ENCODE data around the gene RASSF4. TPM values are rescaled to one million over a fixed set of nuclear protein-coding genes. Genes with fewer than 3 reads are reported as not detected.

RASSF4 gene
- polyA plus RNA-seq, 1 donor (not counting 4 experiments of a cell fraction or from before 2014, with no cell fraction given) = 0.20 TPM

DNA sequence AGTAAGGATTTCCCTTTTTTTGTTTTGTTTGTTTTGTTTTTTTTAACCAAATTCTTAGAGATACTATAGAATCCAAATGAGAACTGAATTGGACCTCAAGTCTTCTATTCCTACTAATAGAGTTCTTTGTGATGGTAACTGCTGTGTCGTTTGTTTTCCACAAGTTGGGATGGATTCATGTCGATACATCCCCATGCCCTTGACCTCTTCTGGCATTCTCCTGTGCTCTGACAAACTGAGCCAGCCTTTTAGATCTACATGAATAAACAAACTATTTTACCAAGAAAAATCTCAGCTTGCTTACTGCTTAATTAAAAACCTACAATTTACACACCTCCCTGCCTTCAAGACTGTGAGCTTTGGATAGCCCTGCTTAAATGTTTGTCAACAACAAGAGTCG is 45.1 kb downstream of the RASSF4 start:
- dilution Hi-C loops (cut with MboI; ENCODE audit: extremely low pct_ligation_motif_present, low sequenced_read_pairs) = loop anchor here (25.0 kb wide), 1 partner anchor 233 kb away; no protein-coding TSS in a partner anchor
- Histone ChIP-seq H3K9me1 (ENCODE audit: control insufficient read depth, extremely low read depth, insufficient read depth, low read length) (no peaks in the 10 kb centered on the region), H3K9me3 (ENCODE audit: control insufficient read depth, low read depth, low read length) (no peaks in the 10 kb centered on the region), H3K27me3 (ENCODE audit: control insufficient read depth, extremely low read depth, insufficient read depth, low read length) (no peaks in the 10 kb centered on the region), H2AFZ (ENCODE audit: control insufficient read depth, low read length) (no peak overlapping the region), H3K4me2 (ENCODE audit: control insufficient read depth, extremely low read depth, insufficient read depth, low read depth, low read length) (no peak overlapping the region), H4K20me1 (ENCODE audit: control insufficient read depth, extremely low read depth, insufficient read depth, low read length) (no peaks in the 10 kb centered on the region), H3K27ac (ENCODE audit: control insufficient read depth, insufficient read depth, low read length) (no peak overlapping the region), H3K36me3 (ENCODE audit: control insufficient read depth in 2 of 2, extremely low read depth in 1 of 2, insufficient read depth in 2 of 2, low read length in 2 of 2) (peaks cover 4 to 12% of the 10 kb centered on the region in 2 experiments), H3K9ac (ENCODE audit: control insufficient read depth, extremely low read depth, insufficient read depth, low read length) (no peak overlapping the region), H3K4me1 (ENCODE audit: control insufficient read depth, extremely low read depth, insufficient read depth, low read length) (peaks cover 8% of the 10 kb centered on the region), H3K4me3 (ENCODE audit: control insufficient read depth in 2 of 3, extremely low read depth in 1 of 3, insufficient read depth in 2 of 3, low read depth in 1 of 3, low read length in 3 of 3) (no peak overlapping the region), H3K79me2 (ENCODE audit: control insufficient read depth, insufficient read depth, low read length) (no peaks in the 10 kb centered on the region)
- no peak for DNase-seq (ENCODE audit: low read depth, low spot score)
- no peak for TF ChIP-seq EZH2 (IDR thresholded peaks at IDR 0.05; ENCODE audit: low read length)
- no peak for TF ChIP-seq CTCF (optimal IDR thresholded peaks at IDR 0.05 in 1 of 3, IDR thresholded peaks at IDR 0.05 in 1 of 3, conservative IDR thresholded peaks at IDR 0.05 in 1 of 3; ENCODE audit: extremely low read depth in 1 of 3, insufficient read depth in 2 of 3, low read length in 3 of 3)
- no peak for FAIRE-seq

- Histone ChIP-seq H3K79me2 (ENCODE audit: control insufficient read depth, insufficient read depth, low read length) (no peaks in the 10 kb centered on the region), H3K4me3 (ENCODE audit: control insufficient read depth in 2 of 3, extremely low read depth in 1 of 3, insufficient read depth in 2 of 3, low read depth in 1 of 3, low read length in 3 of 3) (no peak overlapping the region), H3K4me1 (ENCODE audit: control insufficient read depth, extremely low read depth, insufficient read depth, low read length) (peaks cover 8% of the 10 kb centered on the region), H3K9me3 (ENCODE audit: control insufficient read depth, low read depth, low read length) (no peaks in the 10 kb centered on the region), H3K27me3 (ENCODE audit: control insufficient read depth, extremely low read depth, insufficient read depth, low read length) (no peaks in the 10 kb centered on the region), H3K9ac (ENCODE audit: control insufficient read depth, extremely low read depth, insufficient read depth, low read length) (no peak overlapping the region), H4K20me1 (ENCODE audit: control insufficient read depth, extremely low read depth, insufficient read depth, low read length) (no peaks in the 10 kb centered on the region), H3K36me3 (ENCODE audit: control insufficient read depth in 2 of 2, extremely low read depth in 1 of 2, insufficient read depth in 2 of 2, low read length in 2 of 2) (peaks cover 4 to 12% of the 10 kb centered on the region in 2 experiments), H3K4me2 (ENCODE audit: control insufficient read depth, extremely low read depth, insufficient read depth, low read depth, low read length) (no peak overlapping the region), H3K9me1 (ENCODE audit: control insufficient read depth, extremely low read depth, insufficient read depth, low read length) (no peaks in the 10 kb centered on the region), H2AFZ (ENCODE audit: control insufficient read depth, low read length) (no peak overlapping the region), H3K27ac (ENCODE audit: control insufficient read depth, insufficient read depth, low read length) (no peak overlapping the region)
- FAIRE-seq = no peak
- no peak for DNase-seq (ENCODE audit: low read depth, low spot score)
- TF ChIP-seq CTCF (optimal IDR thresholded peaks at IDR 0.05 in 1 of 3, IDR thresholded peaks at IDR 0.05 in 1 of 3, conservative IDR thresholded peaks at IDR 0.05 in 1 of 3; ENCODE audit: extremely low read depth in 1 of 3, insufficient read depth in 2 of 3, low read length in 3 of 3) = no peak
- TF ChIP-seq EZH2 (IDR thresholded peaks at IDR 0.05; ENCODE audit: low read length) = no peak
- dilution Hi-C loops (cut with MboI; ENCODE audit: extremely low pct_ligation_motif_present, low sequenced_read_pairs) = loop anchor here (25.0 kb wide), 1 partner anchor 232 kb away; no protein-coding TSS in a partner anchor
Measured at GRCh38 chr10:45005284-45005683, 45.7 kb downstream of the RASSF4 start.
